Measurements from ENCODE around the gene GOLT1B.

Gene GOLT1B

DNA sequence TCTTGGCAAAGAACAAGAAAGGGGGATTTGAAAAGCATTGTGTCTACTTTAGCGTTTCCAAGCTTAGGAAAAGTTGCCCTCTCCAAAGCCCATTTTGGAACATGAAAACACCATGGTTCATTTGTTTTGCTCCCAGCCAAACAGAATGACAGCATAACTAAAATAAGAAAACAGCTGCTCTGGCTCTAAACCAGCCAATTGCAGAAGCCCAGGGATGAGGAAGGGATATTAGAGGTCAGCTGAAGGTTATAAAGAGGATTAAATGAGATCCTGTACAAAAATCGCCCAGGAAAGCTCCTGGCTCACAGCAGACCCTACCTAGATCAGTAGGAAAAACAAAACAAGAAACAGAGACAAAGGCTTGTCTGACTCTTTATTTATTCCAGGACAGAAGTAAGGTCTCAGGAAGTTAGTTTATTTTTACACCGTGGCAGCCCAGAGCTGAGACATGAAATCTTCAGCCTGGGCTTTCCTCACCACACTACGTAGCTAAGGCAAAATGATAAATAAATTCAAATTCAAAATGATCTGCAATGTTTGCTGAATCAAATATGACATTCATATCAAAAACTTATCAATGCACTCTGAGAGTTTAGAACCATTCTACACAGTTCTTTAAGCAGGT lies 50.4 kb downstream of the GOLT1B start:
- peaks cover 2% of the 10 kb centered on the region for H3K27me3 ChIP-seq
- DNase-seq = no peak
- H3K4me3 ChIP-seq (ENCODE audit: low read depth, low read length) = no peak overlapping the region
- no peaks in the 10 kb centered on the region for H3K4me1 ChIP-seq
- TF ChIP-seq, protein P1, sequence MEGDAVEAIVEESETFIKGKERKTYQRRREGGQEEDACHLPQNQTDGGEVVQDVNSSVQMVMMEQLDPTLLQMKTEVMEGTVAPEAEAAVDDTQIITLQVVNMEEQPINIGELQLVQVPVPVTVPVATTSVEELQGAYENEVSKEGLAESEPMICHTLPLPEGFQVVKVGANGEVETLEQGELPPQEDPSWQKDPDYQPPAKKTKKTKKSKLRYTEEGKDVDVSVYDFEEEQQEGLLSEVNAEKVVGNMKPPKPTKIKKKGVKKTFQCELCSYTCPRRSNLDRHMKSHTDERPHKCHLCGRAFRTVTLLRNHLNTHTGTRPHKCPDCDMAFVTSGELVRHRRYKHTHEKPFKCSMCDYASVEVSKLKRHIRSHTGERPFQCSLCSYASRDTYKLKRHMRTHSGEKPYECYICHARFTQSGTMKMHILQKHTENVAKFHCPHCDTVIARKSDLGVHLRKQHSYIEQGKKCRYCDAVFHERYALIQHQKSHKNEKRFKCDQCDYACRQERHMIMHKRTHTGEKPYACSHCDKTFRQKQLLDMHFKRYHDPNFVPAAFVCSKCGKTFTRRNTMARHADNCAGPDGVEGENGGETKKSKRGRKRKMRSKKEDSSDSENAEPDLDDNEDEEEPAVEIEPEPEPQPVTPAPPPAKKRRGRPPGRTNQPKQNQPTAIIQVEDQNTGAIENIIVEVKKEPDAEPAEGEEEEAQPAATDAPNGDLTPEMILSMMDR (IDR thresholded peaks at IDR 0.05; ENCODE audit: low read depth, low read length) = no peak
- H3K36me3 ChIP-seq = no peaks in the 10 kb centered on the region
- H3K9me3 ChIP-seq = no peaks in the 10 kb centered on the region

DNA sequence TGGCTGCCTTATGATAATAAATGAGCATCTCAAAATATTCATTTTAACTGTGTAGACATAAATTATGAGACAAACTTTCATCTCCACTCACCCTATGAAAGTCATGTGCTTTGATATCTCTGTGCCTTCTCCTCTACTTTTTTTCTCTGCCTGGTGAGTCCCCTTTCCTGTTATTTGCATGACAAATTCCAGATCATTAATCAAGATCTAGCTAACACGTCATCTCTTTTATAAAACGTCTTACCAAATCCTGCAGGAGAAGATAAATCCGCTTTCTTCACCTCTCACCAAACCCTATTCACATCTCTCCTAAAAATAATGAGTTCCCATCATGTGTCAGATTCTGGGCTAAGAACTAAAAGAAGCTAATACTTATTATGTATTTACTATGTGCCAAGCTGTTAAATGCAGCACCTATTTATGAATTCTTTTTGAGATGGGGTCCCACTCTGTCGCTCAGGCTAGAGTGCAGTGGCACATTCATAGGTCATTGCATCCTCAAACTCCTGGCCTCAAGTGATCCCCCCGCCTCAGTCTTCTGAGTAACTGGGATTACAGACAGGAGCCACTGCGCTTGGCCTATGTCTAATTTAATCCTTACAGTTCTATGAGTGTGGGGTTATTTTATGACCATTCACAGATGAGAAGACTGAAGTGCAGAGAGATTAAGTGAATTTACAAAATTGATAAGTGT lies 51.2 kb downstream of the GOLT1B start:
- H3K9me3 ChIP-seq = no peaks in the 10 kb centered on the region
- H3K4me1 ChIP-seq = no peaks in the 10 kb centered on the region
- no peaks in the 10 kb centered on the region; the same call in none of the 2 replicates for H3K27me3 ChIP-seq
- TF ChIP-seq, protein P1 (IDR thresholded peaks at IDR 0.05; ENCODE audit: low read depth, low read length) = no peak
- no peak for DNase-seq
- H3K4me3 ChIP-seq (ENCODE audit: low read depth, low read length) = no peak overlapping the region
- H3K36me3 ChIP-seq = no peaks in the 10 kb centered on the region

DNA sequence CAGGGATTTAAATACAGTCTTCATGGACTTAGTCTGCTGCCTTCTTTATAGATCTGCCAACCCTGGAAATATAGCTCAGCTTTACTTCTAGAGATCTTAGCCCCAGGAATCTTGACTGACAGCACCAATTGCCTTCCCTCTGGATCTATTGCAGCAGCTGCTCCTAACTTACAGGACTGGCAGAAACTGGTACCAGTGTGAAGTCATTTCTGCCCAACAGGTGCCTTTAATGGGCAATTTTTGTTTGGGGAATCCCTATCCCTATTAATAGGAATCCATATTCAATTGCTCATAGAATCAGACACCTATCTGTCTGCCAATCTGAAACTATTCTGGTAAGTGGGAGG lies 51.7 kb downstream of the GOLT1B start:
- TF ChIP-seq, protein P1 (IDR thresholded peaks at IDR 0.05; ENCODE audit: low read depth, low read length) = no peak

DNA sequence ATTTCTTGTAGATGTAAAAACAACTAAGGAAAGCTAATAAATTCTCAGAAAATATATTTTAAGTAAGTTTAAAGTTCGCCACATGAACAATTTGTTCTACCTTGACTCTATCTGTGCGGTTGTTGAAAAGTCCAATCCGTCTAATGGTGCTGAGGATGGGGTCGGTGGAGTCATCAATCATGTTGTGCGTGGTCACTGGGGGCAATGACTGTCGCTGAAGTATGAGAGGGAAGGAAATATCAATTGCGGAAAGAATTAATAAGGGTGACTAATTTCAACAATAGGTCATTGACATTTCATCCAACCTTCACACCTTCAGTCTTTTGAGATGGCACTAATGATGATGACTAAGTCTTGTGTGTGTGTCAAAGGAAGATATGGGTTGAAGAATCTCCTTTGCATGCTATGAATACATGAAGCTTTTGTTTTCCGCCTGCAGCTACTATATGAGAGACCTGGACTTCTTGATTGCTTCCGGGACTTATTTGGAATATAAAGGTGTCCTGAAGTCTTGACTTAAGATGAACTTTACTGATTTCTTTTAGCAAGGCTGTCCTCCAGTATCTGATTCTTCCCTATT lies 56.6 kb downstream of the GOLT1B start:
- no peaks in the 10 kb centered on the region for H3K27me3 ChIP-seq
- no peaks in the 10 kb centered on the region for H3K9me3 ChIP-seq
- TF ChIP-seq, protein P1 (IDR thresholded peaks at IDR 0.05; ENCODE audit: low read depth, low read length) = no peak
- no peaks in the 10 kb centered on the region for H3K4me1 ChIP-seq
- DNase-seq = no peak
- no peaks in the 10 kb centered on the region for H3K36me3 ChIP-seq
- H3K4me3 ChIP-seq (ENCODE audit: low read depth, low read length) = no peak overlapping the region

More for the DNA sequence above, 51.7 kb downstream of the GOLT1B start:
- Histone ChIP-seq H3K27me3 (no peaks in the 10 kb centered on the region; the same call in 1 of the 2 replicates), H3K4me3 (ENCODE audit: low read depth, low read length) (no peak overlapping the region), H3K9me3 (no peaks in the 10 kb centered on the region), H3K36me3 (no peaks in the 10 kb centered on the region), H3K4me1 (no peaks in the 10 kb centered on the region)
- DNase-seq = no peak

DNA sequence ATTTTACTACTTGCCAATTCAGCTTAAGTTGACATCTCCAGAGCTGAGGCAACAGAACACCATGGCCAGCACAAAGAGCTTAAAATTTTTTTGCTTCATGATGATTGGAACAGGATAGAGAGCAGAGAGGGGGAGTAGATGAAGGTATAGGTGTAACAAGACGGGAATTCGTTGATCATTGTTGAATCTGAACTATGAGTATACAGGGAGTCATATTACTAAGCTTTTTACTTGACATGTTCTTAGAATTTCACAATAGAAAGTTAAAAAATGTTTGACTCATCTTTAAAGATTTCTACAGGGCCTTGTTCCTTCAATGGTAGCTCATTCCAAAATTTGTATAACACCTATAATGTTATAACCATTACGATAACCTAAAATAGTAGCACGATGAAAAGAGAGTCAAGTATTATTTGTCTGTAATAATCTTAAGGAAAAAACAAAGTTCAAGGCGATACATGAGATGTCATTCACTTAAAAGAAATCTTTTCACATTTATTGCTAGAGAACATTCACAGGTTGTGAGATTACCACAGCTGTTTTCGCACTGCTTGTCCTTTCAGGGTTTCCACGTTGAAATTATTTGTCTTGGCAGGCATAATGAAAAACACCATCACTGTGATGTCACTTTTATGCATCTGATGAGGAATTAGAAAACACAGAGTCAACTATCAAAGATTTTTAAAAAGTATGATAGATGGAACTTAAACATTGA lies 58.4 kb downstream of the GOLT1B start:
- Histone ChIP-seq H3K27me3 (no peaks in the 10 kb centered on the region), H3K36me3 (no peaks in the 10 kb centered on the region), H3K9me3 (no peaks in the 10 kb centered on the region), H3K4me3 (ENCODE audit: low read depth, low read length) (no peak overlapping the region), H3K4me1 (no peaks in the 10 kb centered on the region)
- TF ChIP-seq, protein P1 (IDR thresholded peaks at IDR 0.05; ENCODE audit: low read depth, low read length) = no peak
- DNase-seq = no peak
